ENCODE measurements around the gene IL27RA. TPM values are rescaled to one million over a fixed set of nuclear protein-coding genes. Genes with fewer than 3 reads are reported as not detected.
A peak's percentile ranks its signal among the peaks of the same experiment; 100 is the strongest.
"Not testable (repeated sequence)": the region's sequence is repeated elsewhere in the genome, so short reads cannot be mapped to it uniquely, and the experiment has no call there.

The IL27RA gene
- total RNA-seq, 1 experiment from 2014 or later, result 0.67 TPM

GRCh38 chr19:14030997-14031718 is 404 bp upstream of the IL27RA start:
- Histone ChIP-seq H2AFZ (ENCODE audit: low read length) (peak overlapping the region; percentile 99), H3K4me3 (ENCODE audit: low read length) (peak overlapping the region; percentile 78), H3K9me2 (replicated peaks; ENCODE audit: insufficient read depth, low read length) (no peaks in the 10 kb centered on the region), H3K4me1 (ENCODE audit: low read length) (peaks cover 11% of the 10 kb centered on the region), H3K27me3 (ENCODE audit: low read length) (no peaks in the 10 kb centered on the region; the same call in 1 of the 2 replicates), H3K79me2 (ENCODE audit: low read length) (no peaks in the 10 kb centered on the region), H4K20me1 (ENCODE audit: insufficient read depth, low read depth, low read length) (no peaks in the 10 kb centered on the region), H3K27ac (ENCODE audit: low read length) (no peak overlapping the region), H3K4me2 (ENCODE audit: low read depth, low read length, poor library complexity, severe bottlenecking) (peak overlapping the region; percentile 91), H3K9ac (ENCODE audit: low read length) (peak overlapping the region; percentile 73), H3K36me3 (ENCODE audit: insufficient read depth, low read length) (no peaks in the 10 kb centered on the region), H3K9me3 (ENCODE audit: low read length) (no peaks in the 10 kb centered on the region)
- DNase-seq, result no peak

GRCh38 chr19:14033946-14034345 is 2.4 kb downstream of the IL27RA start:
- no peaks in the 10 kb centered on the region for H3K79me2 ChIP-seq (ENCODE audit: low read length)
- H3K9ac ChIP-seq (ENCODE audit: low read length), result no peak overlapping the region
- H3K4me3 ChIP-seq (ENCODE audit: low read length), result no peak overlapping the region
- H3K4me2 ChIP-seq (ENCODE audit: low read depth, low read length, poor library complexity, severe bottlenecking), result no peak overlapping the region
- no peak overlapping the region for H2AFZ ChIP-seq (ENCODE audit: low read length)
- no peaks in the 10 kb centered on the region for H4K20me1 ChIP-seq (ENCODE audit: insufficient read depth, low read depth, low read length)
- no peak for DNase-seq
- H3K36me3 ChIP-seq (ENCODE audit: insufficient read depth, low read length), result no peaks in the 10 kb centered on the region
- H3K27ac ChIP-seq (ENCODE audit: low read length), result no peak overlapping the region
- peaks cover 11% of the 10 kb centered on the region for H3K4me1 ChIP-seq (ENCODE audit: low read length)
- H3K9me2 ChIP-seq (replicated peaks; ENCODE audit: insufficient read depth, low read length), result no peaks in the 10 kb centered on the region
- no peaks in the 10 kb centered on the region; the same call in 1 of the 2 replicates for H3K27me3 ChIP-seq (ENCODE audit: low read length)
- H3K9me3 ChIP-seq (ENCODE audit: low read length), result no peaks in the 10 kb centered on the region

- H3K9ac ChIP-seq (ENCODE audit: low read length); H3K27me3 ChIP-seq (ENCODE audit: low read length); H3K27ac ChIP-seq (ENCODE audit: low read length); H2AFZ ChIP-seq (ENCODE audit: low read length); H3K36me3 ChIP-seq (ENCODE audit: insufficient read depth, low read length); H3K79me2 ChIP-seq (ENCODE audit: low read length); H4K20me1 ChIP-seq (ENCODE audit: insufficient read depth, low read depth, low read length); H3K9me2 ChIP-seq (replicated peaks; ENCODE audit: insufficient read depth, low read length); H3K4me3 ChIP-seq (ENCODE audit: low read length); H3K4me2 ChIP-seq (ENCODE audit: low read depth, low read length, poor library complexity, severe bottlenecking); H3K9me3 ChIP-seq (ENCODE audit: low read length); DNase-seq: not testable (repeated sequence)
- H3K4me1 ChIP-seq (ENCODE audit: low read length), result peaks cover 11% of the 10 kb centered on the region
Observed at GRCh38 chr19:14035159-14035558, 3.6 kb downstream of the IL27RA start.

GRCh38 chr19:14035706-14036105 is 4.1 kb downstream of the IL27RA start:
- Histone ChIP-seq H3K9ac (ENCODE audit: low read length) (no peak overlapping the region), H3K27me3 (ENCODE audit: low read length) (no peaks in the 10 kb centered on the region; the same call in 1 of the 2 replicates), H3K4me1 (ENCODE audit: low read length) (peaks cover 11% of the 10 kb centered on the region), H3K27ac (ENCODE audit: low read length) (no peak overlapping the region), H3K79me2 (ENCODE audit: low read length) (no peaks in the 10 kb centered on the region), H2AFZ (ENCODE audit: low read length) (no peak overlapping the region), H3K4me3 (ENCODE audit: low read length) (no peak overlapping the region), H3K9me3 (ENCODE audit: low read length) (no peaks in the 10 kb centered on the region), H3K9me2 (replicated peaks; ENCODE audit: insufficient read depth, low read length) (no peaks in the 10 kb centered on the region), H4K20me1 (ENCODE audit: insufficient read depth, low read depth, low read length) (no peaks in the 10 kb centered on the region), H3K36me3 (ENCODE audit: insufficient read depth, low read length) (no peaks in the 10 kb centered on the region), H3K4me2 (ENCODE audit: low read depth, low read length, poor library complexity, severe bottlenecking) (no peak overlapping the region)
- no peak for DNase-seq

GRCh38 chr19:14039181-14039580 is 7.6 kb downstream of the IL27RA start:
- H3K9ac ChIP-seq (ENCODE audit: low read length), result no peak overlapping the region
- H3K27ac ChIP-seq (ENCODE audit: low read length), result no peak overlapping the region
- no peaks in the 10 kb centered on the region for H3K9me2 ChIP-seq (replicated peaks; ENCODE audit: insufficient read depth, low read length)
- DNase-seq, result no peak
- no peak overlapping the region for H3K4me2 ChIP-seq (ENCODE audit: low read depth, low read length, poor library complexity, severe bottlenecking)
- H3K4me3 ChIP-seq (ENCODE audit: low read length), result no peak overlapping the region
- no peaks in the 10 kb centered on the region for H3K9me3 ChIP-seq (ENCODE audit: low read length)
- H4K20me1 ChIP-seq (ENCODE audit: insufficient read depth, low read depth, low read length), result no peaks in the 10 kb centered on the region
- H2AFZ ChIP-seq (ENCODE audit: low read length), result no peak overlapping the region
- H3K4me1 ChIP-seq (ENCODE audit: low read length), result peaks cover 4% of the 10 kb centered on the region; the same call in 1 of the 2 replicates
- no peaks in the 10 kb centered on the region for H3K36me3 ChIP-seq (ENCODE audit: insufficient read depth, low read length)
- H3K79me2 ChIP-seq (ENCODE audit: low read length), result no peaks in the 10 kb centered on the region
- H3K27me3 ChIP-seq (ENCODE audit: low read length), result no peaks in the 10 kb centered on the region

GRCh38 chr19:14042659-14043608 is 11.4 kb downstream of the IL27RA start:
- not testable (repeated sequence) for H3K9me3 ChIP-seq (ENCODE audit: low read length); H2AFZ ChIP-seq (ENCODE audit: low read length); H3K27ac ChIP-seq (ENCODE audit: low read length); H4K20me1 ChIP-seq (ENCODE audit: insufficient read depth, low read depth, low read length); H3K27me3 ChIP-seq (ENCODE audit: low read length); H3K4me2 ChIP-seq (ENCODE audit: low read depth, low read length, poor library complexity, severe bottlenecking); H3K79me2 ChIP-seq (ENCODE audit: low read length); H3K9ac ChIP-seq (ENCODE audit: low read length); H3K4me1 ChIP-seq (ENCODE audit: low read length); H3K9me2 ChIP-seq (replicated peaks; ENCODE audit: insufficient read depth, low read length); H3K4me3 ChIP-seq (ENCODE audit: low read length); H3K36me3 ChIP-seq (ENCODE audit: insufficient read depth, low read length)
- peak; percentile 80 for DNase-seq

GRCh38 chr19:14047866-14048265 is 16.3 kb downstream of the IL27RA start:
- H3K79me2 ChIP-seq (ENCODE audit: low read length); H3K4me3 ChIP-seq (ENCODE audit: low read length); H3K27ac ChIP-seq (ENCODE audit: low read length); DNase-seq; H3K9me3 ChIP-seq (ENCODE audit: low read length); H3K27me3 ChIP-seq (ENCODE audit: low read length); H3K4me2 ChIP-seq (ENCODE audit: low read depth, low read length, poor library complexity, severe bottlenecking); H3K9ac ChIP-seq (ENCODE audit: low read length); H3K36me3 ChIP-seq (ENCODE audit: insufficient read depth, low read length); H3K9me2 ChIP-seq (replicated peaks; ENCODE audit: insufficient read depth, low read length); H4K20me1 ChIP-seq (ENCODE audit: insufficient read depth, low read depth, low read length); H2AFZ ChIP-seq (ENCODE audit: low read length); H3K4me1 ChIP-seq (ENCODE audit: low read length): not testable (repeated sequence)

- Histone ChIP-seq H4K20me1 (ENCODE audit: insufficient read depth, low read depth, low read length) (no peaks in the 10 kb centered on the region), H3K4me2 (ENCODE audit: low read depth, low read length, poor library complexity, severe bottlenecking) (no peak overlapping the region), H3K9me3 (ENCODE audit: low read length) (no peaks in the 10 kb centered on the region; the same call in 1 of the 2 replicates), H3K27me3 (ENCODE audit: low read length) (no peaks in the 10 kb centered on the region), H3K4me3 (ENCODE audit: low read length) (no peak overlapping the region), H3K9ac (ENCODE audit: low read length) (no peak overlapping the region), H3K36me3 (ENCODE audit: insufficient read depth, low read length) (no peaks in the 10 kb centered on the region), H3K79me2 (ENCODE audit: low read length) (no peaks in the 10 kb centered on the region), H3K27ac (ENCODE audit: low read length) (no peak overlapping the region), H2AFZ (ENCODE audit: low read length) (no peak overlapping the region), H3K9me2 (replicated peaks; ENCODE audit: insufficient read depth, low read length) (no peaks in the 10 kb centered on the region), H3K4me1 (ENCODE audit: low read length) (no peaks in the 10 kb centered on the region)
- peak; percentile 85 for DNase-seq
Observed at GRCh38 chr19:14048443-14049153, 17.0 kb downstream of the IL27RA start.

Measured in Karpas-422 (cell line).